SU-DHL-6 (cell line): Measurements from ENCODE around the gene SEC14L1.

ENCODE experiments used
- H2AFZ ChIP-seq: fragments of 200-600 bp; sonication (generic); 2 replicates; pipeline ENCODE4 v1.6.1; 2014; ENCODE audit warnings: low read depth, mild to moderate bottlenecking, moderate library complexity, mixed read lengths, antibody characterized with exemption, low read length; ENCODE audit not compliant: severe bottlenecking
- H3F3A ChIP-seq: fragments of 200-600 bp; shearing (Covaris generic); 2 replicates; pipeline ENCODE4 v1.6.0; 2016; ENCODE audit warnings: antibody characterized with exemption, mild to moderate bottlenecking; ENCODE audit not compliant: insufficient read depth
- H3K27ac ChIP-seq: fragments of 200-600 bp; sonication (generic); 2 replicates; pipeline ENCODE4 v1.5.1; 2016; ENCODE audit warnings: low read depth, mild to moderate bottlenecking, low read length, moderate library complexity, mixed read lengths
- H3K27me3 ChIP-seq: fragments of 200-600 bp; sonication (generic), shearing (Covaris generic); 2 replicates; pipeline ENCODE4 v1.6.0; 2014; ENCODE audit warnings: mild to moderate bottlenecking, low read length
- H3K36me3 ChIP-seq: fragments of 200-600 bp; sonication (generic); 2 replicates; pipeline ENCODE4 v1.6.1; 2014; ENCODE audit warnings: mild to moderate bottlenecking, low read length, mixed read lengths
- H3K4me2 ChIP-seq: fragments of 300-600, 200-600 bp; shearing (Covaris generic), sonication (generic); 2 replicates; pipeline ENCODE4 v1.6.0; 2014; ENCODE audit warnings: low read length, low read depth, mild to moderate bottlenecking; ENCODE audit not compliant: poor library complexity, severe bottlenecking
- H3K4me3 ChIP-seq: fragments of 200-600 bp; sonication (generic); 2 replicates; pipeline ENCODE4 v1.5.1; 2014; ENCODE audit warnings: antibody characterized with exemption, low read length, mild to moderate bottlenecking, mixed read lengths; ENCODE audit not compliant: insufficient read depth, poor library complexity, severe bottlenecking
- H3K79me2 ChIP-seq: fragments of 200-600 bp; sonication (generic); 2 replicates; pipeline ENCODE4 v1.6.1; 2014; ENCODE audit warnings: mild to moderate bottlenecking, low read length, moderate library complexity; ENCODE audit not compliant: insufficient read depth
- H3K9ac ChIP-seq: fragments of 200-600 bp; sonication (generic); 2 replicates; pipeline ENCODE4 v1.7.0; 2014; ENCODE audit warnings: mild to moderate bottlenecking, low read length
- H3K9me2 ChIP-seq: fragments of 200-600 bp; sonication (generic); replicated peaks from 2 replicates; pipeline ENCODE4 v1.6.1; 2014; ENCODE audit warnings: low read length; ENCODE audit not compliant: insufficient read depth
- H3K9me3 ChIP-seq: fragments of 200-600 bp; sonication (generic); 2 replicates; pipeline ENCODE4 v1.6.1; 2014; ENCODE audit warnings: low read length, mixed read lengths; ENCODE audit not compliant: insufficient read depth
- H4K20me1 ChIP-seq: fragments of 200-600 bp; sonication (generic); 2 replicates; pipeline ENCODE4 v1.6.1; 2014; ENCODE audit warnings: low read depth, mild to moderate bottlenecking, antibody characterized with exemption, low read length, moderate library complexity, mixed read lengths
- CTCF ChIP-seq: fragments of 200-600 bp; sonication (generic); IDR thresholded peaks from one replicate; pipeline ENCODE4 v1.5.1; 2017; ENCODE audit warnings: antibody characterized with exemption, mild to moderate bottlenecking, low read length, moderate library complexity; ENCODE audit not compliant: insufficient read depth, poor library complexity, severe bottlenecking
- EZH2phosphoT487 ChIP-seq: fragments of 200-600 bp; sonication (generic), shearing (Covaris generic); conservative IDR thresholded peaks from 2 replicates; pipeline ENCODE4 v1.6.1; 2018; ENCODE audit warnings: mild to moderate bottlenecking, antibody characterized with exemption, low read length, moderate library complexity, mixed read lengths

SEC14L1 gene

DNA sequence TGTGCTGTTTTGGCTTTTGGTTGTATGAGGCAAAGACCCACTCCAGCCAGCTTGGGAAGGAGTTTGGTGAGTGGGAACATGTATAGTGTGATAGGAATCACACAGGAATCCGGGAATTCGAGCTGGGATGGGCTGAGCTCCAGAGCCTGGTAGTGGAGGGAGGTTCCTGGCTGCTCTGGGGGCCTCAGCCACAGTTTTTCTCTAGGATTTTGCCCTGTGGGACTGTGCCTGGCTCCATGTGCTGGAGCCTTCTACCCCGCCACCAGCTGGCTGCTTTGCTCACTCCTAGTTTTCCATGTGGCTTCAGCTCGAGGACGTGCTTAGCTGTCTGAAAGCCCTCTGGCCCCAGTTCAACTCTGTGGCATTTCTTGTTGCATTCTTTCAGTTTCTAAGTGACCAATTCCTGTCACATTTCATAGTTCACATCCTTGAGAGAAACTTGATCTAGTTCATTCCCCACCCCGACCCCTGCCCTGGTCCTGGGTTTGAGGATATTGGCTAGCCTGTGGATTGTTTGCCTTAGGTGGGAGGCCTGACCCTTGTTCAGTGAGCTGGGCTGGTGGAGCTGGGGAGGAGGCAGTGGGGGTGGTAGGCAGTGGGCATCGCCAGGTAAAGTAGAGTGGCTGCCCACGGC, 5.0 kb downstream of the SEC14L1 start:
- no peak overlapping the region for H3K4me2 ChIP-seq
- H3K27ac ChIP-seq = no peak overlapping the region
- H4K20me1 ChIP-seq = no peaks in the 10 kb centered on the region
- no peaks in the 10 kb centered on the region for H3K79me2 ChIP-seq
- H3F3A ChIP-seq = peaks cover 18% of the 10 kb centered on the region; the same call in 1 of the 2 replicates
- H3K9me2 ChIP-seq = no peaks in the 10 kb centered on the region
- H3K27me3 ChIP-seq = no peaks in the 10 kb centered on the region
- H3K9ac ChIP-seq = no peak overlapping the region
- TF ChIP-seq CTCF (no peak), EZH2phosphoT487 (no peak)
- no peak overlapping the region for H2AFZ ChIP-seq
- no peak overlapping the region for H3K4me3 ChIP-seq
- H3K9me3 ChIP-seq = no peaks in the 10 kb centered on the region
- H3K36me3 ChIP-seq = peaks cover 4% of the 10 kb centered on the region

GRCh38 chr17:77146246-77146632, 5.5 kb downstream of the SEC14L1 start:
- no peak overlapping the region for H3K4me3 ChIP-seq
- no peak for TF ChIP-seq EZH2phosphoT487
- no peak for TF ChIP-seq CTCF
- H3K4me2 ChIP-seq = no peak overlapping the region
- H3K9me2 ChIP-seq = no peaks in the 10 kb centered on the region
- no peak overlapping the region for H2AFZ ChIP-seq
- H3K79me2 ChIP-seq = no peaks in the 10 kb centered on the region
- H3K36me3 ChIP-seq = peaks cover 4% of the 10 kb centered on the region
- H4K20me1 ChIP-seq = no peaks in the 10 kb centered on the region
- no peak overlapping the region for H3K27ac ChIP-seq
- no peaks in the 10 kb centered on the region for H3K27me3 ChIP-seq
- peaks cover 18% of the 10 kb centered on the region; the same call in 1 of the 2 replicates for H3F3A ChIP-seq
- H3K9ac ChIP-seq = no peak overlapping the region
- H3K9me3 ChIP-seq = no peaks in the 10 kb centered on the region

- Histone ChIP-seq H3K36me3 (peaks cover 4% of the 10 kb centered on the region), H3K27ac (no peak overlapping the region), H3F3A (peaks cover 14% of the 10 kb centered on the region; the same call in 1 of the 2 replicates), H3K4me2 (no peak overlapping the region), H3K9me2 (no peaks in the 10 kb centered on the region), H4K20me1 (no peaks in the 10 kb centered on the region), H3K27me3 (no peaks in the 10 kb centered on the region), H3K4me3 (no peak overlapping the region), H3K9me3 (no peaks in the 10 kb centered on the region), H3K9ac (no peak overlapping the region), H2AFZ (no peak overlapping the region), H3K79me2 (no peaks in the 10 kb centered on the region)
- TF ChIP-seq EZH2phosphoT487 (no peak), CTCF (no peak)
Observed at GRCh38 chr17:77146882-77147281, 6.1 kb downstream of the SEC14L1 start.
